ENCODE results near the gene MMEL1. TPM values are rescaled to one million over a fixed set of nuclear protein-coding genes. Genes with fewer than 3 reads are reported as not detected.

The MMEL1 gene
- total and polyA plus RNA-seq, 4 experiments from 2014 or later: 0.67 to 8.1 (median 3.2) TPM

DNA sequence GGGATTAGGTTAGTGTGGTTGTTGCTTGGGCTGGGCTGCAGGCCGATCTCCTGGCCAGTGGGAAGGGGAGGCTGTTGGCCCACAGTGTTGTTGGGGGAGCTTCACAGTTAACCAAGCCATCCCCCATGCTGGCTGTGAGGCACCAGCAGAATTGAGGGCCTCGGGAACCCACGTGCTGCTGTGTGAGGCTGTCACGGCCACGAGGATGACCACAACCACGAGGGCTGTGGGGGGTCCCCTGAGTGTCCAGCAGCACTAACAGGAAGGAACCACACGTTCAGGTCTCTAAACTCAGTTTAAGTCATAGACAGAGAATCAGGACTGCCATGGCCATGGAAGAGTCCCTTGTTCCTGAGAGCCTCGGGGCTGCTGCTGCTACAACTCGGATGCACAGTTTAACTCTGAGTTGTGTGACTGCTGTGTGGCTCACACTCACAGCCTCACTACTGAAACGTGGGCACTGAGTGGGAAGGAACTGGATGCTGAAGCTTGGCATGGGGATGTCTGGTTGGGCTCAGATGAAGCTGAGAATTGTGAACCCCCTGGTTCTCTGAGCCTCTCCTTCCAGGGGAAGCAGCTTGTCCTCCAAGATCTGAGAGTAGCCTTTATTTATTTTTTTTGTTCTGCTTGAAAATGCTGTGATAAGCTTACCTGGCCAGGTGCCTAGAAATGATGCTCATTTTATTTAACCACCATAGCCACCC lies 4.8 kb upstream of the MMEL1 start:
- H3K36me3 ChIP-seq (ENCODE audit: insufficient read depth, low read length): no peaks in the 10 kb centered on the region
- H3K4me3 ChIP-seq (ENCODE audit: low read length in 2 of 2): no peak overlapping the region
- Mint-ChIP-seq H3K4me3 (no peak overlapping the region), H3K9me3 (peaks cover 0 to 4% (median 0%) of the 10 kb centered on the region in 8 donors), H3K27me3 (peaks cover 0 to 1% of the 10 kb centered on the region in 2 donors), H3K4me1 (peaks cover 2 to 11% (median 7%) of the 10 kb centered on the region in 4 donors), H3K36me3 (peaks cover 0 to 2% of the 10 kb centered on the region in 2 donors), H3K27ac (peak overlapping the region in 2 of 7 donors; percentile 37 to 54)
- H3K27ac ChIP-seq (ENCODE audit: low read depth, low read length): no peak overlapping the region
- intact Hi-C loops (cut with micrococcal nuclease): no loop called here
- ChIA-PET POLR2A (ENCODE audit: partially characterized antibody) (interaction anchor here (1.6 to 3.1 kb wide), 2 partner anchors 50 to 82 kb away, joined by 5 to 7 read pairs; partner anchors contain the start of genes PRXL2B and TNFRSF14), CTCF (ENCODE audit: partially characterized antibody) (no interaction called here)
- no peaks in the 10 kb centered on the region for H3K9me3 ChIP-seq (ENCODE audit: control insufficient read depth in 1 of 2, low read length in 2 of 2)
- no peak for DNase-seq
- H3K4me1 ChIP-seq (ENCODE audit: insufficient read depth, low read length): peaks cover 10% of the 10 kb centered on the region
- no peaks in the 10 kb centered on the region for H3K27me3 ChIP-seq (ENCODE audit: insufficient read depth, low read length)

GRCh38 chr1:2636733-2637132 lies 3.9 kb upstream of the MMEL1 start:
- DNase-seq: no peak
- no peaks in the 10 kb centered on the region for H3K27me3 ChIP-seq (ENCODE audit: insufficient read depth, low read length)
- H3K9me3 ChIP-seq (ENCODE audit: control insufficient read depth in 1 of 2, low read length in 2 of 2): no peaks in the 10 kb centered on the region
- no peak overlapping the region for H3K4me3 ChIP-seq (ENCODE audit: low read length in 2 of 2)
- ChIA-PET POLR2A (ENCODE audit: partially characterized antibody) (interaction anchor here (3.1 kb wide), 1 partner anchor 49 kb away, joined by 7 read pairs; the partner anchor contains the start of gene PRXL2B), CTCF (ENCODE audit: partially characterized antibody) (no interaction called here)
- H3K27ac ChIP-seq (ENCODE audit: low read depth, low read length): no peak overlapping the region
- intact Hi-C loops (cut with micrococcal nuclease): no loop called here
- H3K27me3 Mint-ChIP-seq: peaks cover under 1 to 4% of the 10 kb centered on the region in 2 donors
- H3K4me1 Mint-ChIP-seq: peaks cover 0 to 6% (median 2%) of the 10 kb centered on the region in 4 donors
- H3K9me3 Mint-ChIP-seq: peaks cover 0 to 4% (median 0%) of the 10 kb centered on the region in 8 donors
- peaks cover 3% of the 10 kb centered on the region for H3K4me1 ChIP-seq (ENCODE audit: insufficient read depth, low read length)
- H3K27ac Mint-ChIP-seq: peak overlapping the region in 1 of 7 donors; percentile 57
- H3K36me3 ChIP-seq (ENCODE audit: insufficient read depth, low read length): no peaks in the 10 kb centered on the region
- H3K4me3 Mint-ChIP-seq: peak overlapping the region in 1 of 8 donors; percentile 39
- H3K36me3 Mint-ChIP-seq: no peaks in the 10 kb centered on the region

GRCh38 chr1:2635361-2636010 lies 2.7 kb upstream of the MMEL1 start:
- no peak overlapping the region for H3K4me3 Mint-ChIP-seq
- H3K36me3 Mint-ChIP-seq: no peaks in the 10 kb centered on the region
- no peak for DNase-seq
- H3K9me3 Mint-ChIP-seq: peaks cover 0 to 5% (median 2%) of the 10 kb centered on the region in 8 donors
- H3K27me3 ChIP-seq (ENCODE audit: insufficient read depth, low read length): no peaks in the 10 kb centered on the region
- intact Hi-C loops (cut with micrococcal nuclease): no loop called here
- ChIA-PET CTCF (ENCODE audit: partially characterized antibody) (interaction anchor here (1.3 kb wide), 1 partner anchor 74 kb away, joined by 3 read pairs; no protein-coding TSS in a partner anchor), POLR2A (ENCODE audit: partially characterized antibody) (no interaction called here)
- no peak overlapping the region for H3K27ac ChIP-seq (ENCODE audit: low read depth, low read length)
- H3K27me3 Mint-ChIP-seq: peaks cover 4 to 8% of the 10 kb centered on the region in 2 donors
- no peak overlapping the region for H3K27ac Mint-ChIP-seq
- H3K4me1 Mint-ChIP-seq: peaks cover 0 to 9% (median 5%) of the 10 kb centered on the region in 4 donors
- H3K4me3 ChIP-seq (ENCODE audit: low read length in 2 of 2): no peak overlapping the region
- H3K9me3 ChIP-seq (ENCODE audit: control insufficient read depth in 1 of 2, low read length in 2 of 2): no peaks in the 10 kb centered on the region
- no peaks in the 10 kb centered on the region for H3K4me1 ChIP-seq (ENCODE audit: insufficient read depth, low read length)
- H3K36me3 ChIP-seq (ENCODE audit: insufficient read depth, low read length): no peaks in the 10 kb centered on the region

- POLR2A ChIA-PET (ENCODE audit: partially characterized antibody): no interaction called here
- Mint-ChIP-seq H3K4me1 (peaks cover 0 to 13% (median 5%) of the 10 kb centered on the region in 4 donors), H3K36me3 (no peaks in the 10 kb centered on the region), H3K27me3 (peaks cover 4 to 13% of the 10 kb centered on the region in 2 donors), H3K4me3 (no peak overlapping the region), H3K9me3 (peaks cover 0 to 5% (median 2%) of the 10 kb centered on the region in 8 donors), H3K27ac (no peak overlapping the region)
- DNase-seq: no peak
- H3K36me3 ChIP-seq (ENCODE audit: insufficient read depth, low read length): no peaks in the 10 kb centered on the region
- CTCF ChIA-PET (ENCODE audit: partially characterized antibody): no interaction called here
- intact Hi-C loops (cut with micrococcal nuclease): no loop called here
- H3K27me3 ChIP-seq (ENCODE audit: insufficient read depth, low read length): no peaks in the 10 kb centered on the region
- H3K4me3 ChIP-seq (ENCODE audit: low read length in 2 of 2): no peak overlapping the region
- H3K4me1 ChIP-seq (ENCODE audit: insufficient read depth, low read length): no peaks in the 10 kb centered on the region
- no peak overlapping the region for H3K27ac ChIP-seq (ENCODE audit: low read depth, low read length)
- no peaks in the 10 kb centered on the region for H3K9me3 ChIP-seq (ENCODE audit: control insufficient read depth in 1 of 2, low read length in 2 of 2)
These were observed 1.2 kb upstream of the MMEL1 start for GRCh38 chr1:2633936-2634491.

DNA sequence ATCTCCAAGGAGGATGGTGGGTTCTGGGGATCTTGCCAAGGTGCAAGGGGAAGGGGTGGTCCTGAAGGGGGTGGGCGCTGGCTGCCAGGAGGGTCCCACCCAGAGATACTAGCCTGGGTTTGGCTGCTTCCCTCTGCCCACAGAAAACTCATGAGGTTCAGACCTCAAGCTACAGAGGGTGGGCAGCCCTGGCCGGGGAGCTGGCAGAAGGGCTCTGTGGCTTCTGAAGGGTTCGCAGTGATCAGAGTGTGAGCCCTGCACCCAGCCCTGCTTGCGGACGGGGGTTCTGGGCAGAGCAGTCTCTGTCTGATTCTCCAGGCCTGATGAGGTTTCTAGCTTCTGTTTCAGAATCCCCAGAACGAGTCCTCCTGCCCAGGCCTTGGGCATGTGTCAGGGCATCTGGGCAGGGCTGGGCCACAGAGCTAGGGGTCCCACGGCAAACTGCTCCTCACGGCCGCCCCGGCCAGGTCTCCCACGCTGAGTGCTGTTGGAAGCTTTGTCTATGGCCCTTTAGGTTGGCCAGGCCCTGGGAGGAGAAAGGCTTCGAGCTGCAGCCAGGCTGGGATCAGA lies 635 bp upstream of the MMEL1 start:
- intact Hi-C loops (cut with micrococcal nuclease): no loop called here
- no peak overlapping the region for H3K4me3 Mint-ChIP-seq
- DNase-seq: no peak
- POLR2A ChIA-PET (ENCODE audit: partially characterized antibody): no interaction called here
- H3K36me3 ChIP-seq (ENCODE audit: insufficient read depth, low read length): no peaks in the 10 kb centered on the region
- H3K4me1 Mint-ChIP-seq: peaks cover 0 to 13% (median 5%) of the 10 kb centered on the region in 4 donors
- peaks cover 4 to 13% of the 10 kb centered on the region in 2 donors for H3K27me3 Mint-ChIP-seq
- H3K36me3 Mint-ChIP-seq: no peaks in the 10 kb centered on the region
- CTCF ChIA-PET (ENCODE audit: partially characterized antibody): no interaction called here
- no peak overlapping the region for H3K27ac ChIP-seq (ENCODE audit: low read depth, low read length)
- H3K4me3 ChIP-seq (ENCODE audit: low read length in 2 of 2): no peak overlapping the region
- no peaks in the 10 kb centered on the region for H3K4me1 ChIP-seq (ENCODE audit: insufficient read depth, low read length)
- no peak overlapping the region for H3K27ac Mint-ChIP-seq
- H3K27me3 ChIP-seq (ENCODE audit: insufficient read depth, low read length): no peaks in the 10 kb centered on the region
- peaks cover 0 to 5% (median 2%) of the 10 kb centered on the region in 8 donors for H3K9me3 Mint-ChIP-seq
- no peaks in the 10 kb centered on the region for H3K9me3 ChIP-seq (ENCODE audit: control insufficient read depth in 1 of 2, low read length in 2 of 2)

DNA sequence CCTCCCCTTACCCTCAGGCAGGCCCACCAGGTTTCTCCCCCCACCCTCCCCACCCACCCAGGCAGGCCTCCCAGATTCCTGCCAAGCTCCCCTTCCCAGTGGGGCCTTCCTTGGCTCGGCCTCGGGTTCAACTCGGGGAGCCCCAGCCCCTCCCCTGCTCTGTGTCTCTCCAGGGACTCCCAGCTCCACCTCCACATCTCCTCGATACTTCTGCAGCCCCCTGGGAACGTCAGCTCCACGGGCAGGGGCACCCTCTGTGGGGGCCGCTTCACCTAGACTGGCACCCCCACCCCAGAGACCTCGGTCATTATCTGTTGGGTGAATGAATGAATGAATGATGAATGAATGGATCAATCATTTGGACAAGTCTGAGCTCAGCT lies 775 bp downstream of the MMEL1 start:
- Mint-ChIP-seq H3K36me3 (no peaks in the 10 kb centered on the region), H3K27ac (no peak overlapping the region), H3K4me1 (peaks cover 3 to 8% (median 4%) of the 10 kb centered on the region in 4 donors), H3K27me3 (peaks cover 8 to 19% of the 10 kb centered on the region in 2 donors), H3K4me3 (peak overlapping the region in 1 of 8 donors; percentile 39), H3K9me3 (peaks cover 0 to 5% (median 0%) of the 10 kb centered on the region in 8 donors)
- Histone ChIP-seq H3K27ac (ENCODE audit: low read depth, low read length) (no peak overlapping the region), H3K4me3 (ENCODE audit: low read length in 2 of 2) (no peak overlapping the region), H3K36me3 (ENCODE audit: insufficient read depth, low read length) (no peaks in the 10 kb centered on the region), H3K27me3 (ENCODE audit: insufficient read depth, low read length) (peaks cover 9% of the 10 kb centered on the region), H3K4me1 (ENCODE audit: insufficient read depth, low read length) (no peaks in the 10 kb centered on the region), H3K9me3 (ENCODE audit: control insufficient read depth in 1 of 2, low read length in 2 of 2) (no peaks in the 10 kb centered on the region)
- DNase-seq: no peak
- POLR2A ChIA-PET (ENCODE audit: partially characterized antibody): no interaction called here
- CTCF ChIA-PET (ENCODE audit: partially characterized antibody): no interaction called here
- intact Hi-C loops (cut with micrococcal nuclease): no loop called here
